Type B pancreatic cell (in vitro differentiated cells): Measurements from ENCODE around the gene AEBP2. TPM values are rescaled to one million over a fixed set of nuclear protein-coding genes. Genes with fewer than 3 reads are reported as not detected.
A peak's percentile ranks its signal among the peaks of the same experiment; 100 is the strongest.
"Not testable (repeated sequence)": the region's sequence is repeated elsewhere in the genome, so short reads cannot be mapped to it uniquely, and the experiment has no call there.

Source experiments
- DNase-seq: peaks from one replicate; pipeline ENCODE4 v3.0.0; 2021; ENCODE audit warnings: mixed read lengths; ENCODE audit not compliant: unreplicated experiment; ENCODE audit errors: extremely low spot score
- H3K27ac Mint-ChIP-seq: 2 replicates; pipeline ENCODE4 v1.8.0; 2021; ENCODE audit warnings: mild to moderate bottlenecking, mixed read lengths
- H3K27me3 Mint-ChIP-seq: 2 replicates; pipeline ENCODE4 v1.8.0; 2021; ENCODE audit warnings: mixed read lengths
- H3K36me3 Mint-ChIP-seq: 2 replicates; pipeline ENCODE4 v1.8.0; 2021; ENCODE audit warnings: mixed read lengths
- H3K4me1 Mint-ChIP-seq: one replicate; pipeline ENCODE4 v1.8.0; 2021; ENCODE audit warnings: mixed read lengths; ENCODE audit not compliant: unreplicated experiment
- H3K4me3 Mint-ChIP-seq: 2 replicates; pipeline ENCODE4 v1.8.0; 2021; ENCODE audit warnings: mild to moderate bottlenecking, mixed read lengths
- H3K9me3 Mint-ChIP-seq: 2 replicates; pipeline ENCODE4 v1.8.0; 2021; ENCODE audit warnings: mixed read lengths
- total RNA-seq: library from RNA; stranded (reverse); gene quantifications from 2 replicates; pipeline ENCODE4 v1.2.1, GENCODE V29; 2021; ENCODE audit warnings: low replicate concordance
- TF ChIP-seq, protein P1 (sequence below): fragments of 200-600 bp; sonication (generic); conservative IDR thresholded peaks from 2 replicates; pipeline ENCODE4 v1.5.0; 2021; ENCODE audit warnings: antibody characterized with exemption, mild to moderate bottlenecking

Gene AEBP2
- total RNA-seq, 1 donor from 2014 or later = 45.8 TPM

DNA sequence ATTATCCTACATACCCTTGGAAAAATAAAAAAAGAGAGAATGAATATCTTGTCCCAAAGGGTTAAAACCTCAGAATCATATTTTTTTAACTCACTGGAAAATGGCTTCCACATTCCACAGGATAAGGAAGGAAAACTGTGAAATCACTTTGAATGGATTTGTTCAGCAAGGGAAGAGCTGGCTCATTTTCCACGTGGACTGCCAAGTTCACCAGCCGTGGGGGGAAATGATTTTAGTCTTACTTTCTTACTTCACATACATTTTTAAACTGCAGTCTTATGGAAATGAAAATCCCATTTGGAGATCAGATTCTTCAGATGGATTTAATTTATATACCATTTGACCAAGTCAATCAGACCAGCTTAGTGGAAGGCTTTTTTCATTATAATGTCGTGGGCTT, 29.9 kb upstream of the AEBP2 start:
- Mint-ChIP-seq H3K36me3 (no peaks in the 10 kb centered on the region), H3K4me1 (peaks cover 16% of the 10 kb centered on the region), H3K27ac (no peak overlapping the region), H3K9me3 (no peaks in the 10 kb centered on the region), H3K4me3 (no peak overlapping the region), H3K27me3 (peaks cover 7% of the 10 kb centered on the region)
- DNase-seq = no peak
- TF ChIP-seq, protein P1, sequence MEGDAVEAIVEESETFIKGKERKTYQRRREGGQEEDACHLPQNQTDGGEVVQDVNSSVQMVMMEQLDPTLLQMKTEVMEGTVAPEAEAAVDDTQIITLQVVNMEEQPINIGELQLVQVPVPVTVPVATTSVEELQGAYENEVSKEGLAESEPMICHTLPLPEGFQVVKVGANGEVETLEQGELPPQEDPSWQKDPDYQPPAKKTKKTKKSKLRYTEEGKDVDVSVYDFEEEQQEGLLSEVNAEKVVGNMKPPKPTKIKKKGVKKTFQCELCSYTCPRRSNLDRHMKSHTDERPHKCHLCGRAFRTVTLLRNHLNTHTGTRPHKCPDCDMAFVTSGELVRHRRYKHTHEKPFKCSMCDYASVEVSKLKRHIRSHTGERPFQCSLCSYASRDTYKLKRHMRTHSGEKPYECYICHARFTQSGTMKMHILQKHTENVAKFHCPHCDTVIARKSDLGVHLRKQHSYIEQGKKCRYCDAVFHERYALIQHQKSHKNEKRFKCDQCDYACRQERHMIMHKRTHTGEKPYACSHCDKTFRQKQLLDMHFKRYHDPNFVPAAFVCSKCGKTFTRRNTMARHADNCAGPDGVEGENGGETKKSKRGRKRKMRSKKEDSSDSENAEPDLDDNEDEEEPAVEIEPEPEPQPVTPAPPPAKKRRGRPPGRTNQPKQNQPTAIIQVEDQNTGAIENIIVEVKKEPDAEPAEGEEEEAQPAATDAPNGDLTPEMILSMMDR = no peak

GRCh38 chr12:19410211-19410610, 29.1 kb upstream of the AEBP2 start:
- peak overlapping the region; percentile 8 for H3K27ac Mint-ChIP-seq
- peaks cover 7% of the 10 kb centered on the region for H3K27me3 Mint-ChIP-seq
- no peaks in the 10 kb centered on the region for H3K9me3 Mint-ChIP-seq
- peaks cover 16% of the 10 kb centered on the region for H3K4me1 Mint-ChIP-seq
- no peak for DNase-seq
- H3K4me3 Mint-ChIP-seq = no peak overlapping the region
- no peaks in the 10 kb centered on the region for H3K36me3 Mint-ChIP-seq
- TF ChIP-seq, protein P1 = no peak

GRCh38 chr12:19410629-19411185, 28.6 kb upstream of the AEBP2 start:
- DNase-seq = no peak
- H3K4me1 Mint-ChIP-seq = peaks cover 16% of the 10 kb centered on the region
- TF ChIP-seq, protein P1 = no peak
- H3K9me3 Mint-ChIP-seq = no peaks in the 10 kb centered on the region
- no peaks in the 10 kb centered on the region for H3K36me3 Mint-ChIP-seq
- H3K27me3 Mint-ChIP-seq = peaks cover 7% of the 10 kb centered on the region
- no peak overlapping the region for H3K27ac Mint-ChIP-seq
- no peak overlapping the region for H3K4me3 Mint-ChIP-seq

- peaks cover 7% of the 10 kb centered on the region for H3K27me3 Mint-ChIP-seq
- TF ChIP-seq, protein P1 = no peak
- no peaks in the 10 kb centered on the region for H3K36me3 Mint-ChIP-seq
- H3K4me1 Mint-ChIP-seq = peaks cover 16% of the 10 kb centered on the region
- H3K4me3 Mint-ChIP-seq = no peak overlapping the region
- H3K9me3 Mint-ChIP-seq = no peaks in the 10 kb centered on the region
- DNase-seq = no peak
- no peak overlapping the region for H3K27ac Mint-ChIP-seq
These were observed 27.8 kb upstream of the AEBP2 start for GRCh38 chr12:19411234-19412204.

DNA sequence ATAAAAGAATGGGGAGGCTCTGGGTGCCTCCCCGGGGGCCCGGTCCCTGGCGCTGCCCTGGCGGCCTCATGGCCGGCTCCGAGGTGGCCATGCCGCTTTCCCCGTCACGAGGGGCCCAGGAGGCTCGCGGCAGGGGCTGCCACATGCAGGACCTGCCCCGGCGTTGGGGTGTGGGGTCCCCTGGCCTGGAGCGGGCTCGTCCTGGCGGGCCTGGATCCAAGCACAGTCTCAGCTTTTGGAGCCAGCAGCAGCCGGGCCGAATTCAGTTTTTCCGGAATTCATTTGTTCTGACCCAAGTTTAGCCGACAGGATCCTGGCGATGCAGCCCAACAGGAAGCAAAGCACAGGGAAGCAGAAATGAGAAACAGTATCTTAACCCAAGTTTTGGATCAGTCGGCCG, 26.4 kb upstream of the AEBP2 start:
- Mint-ChIP-seq H3K9me3 (no peaks in the 10 kb centered on the region), H3K27ac (no peak overlapping the region), H3K36me3 (no peaks in the 10 kb centered on the region), H3K4me3 (no peak overlapping the region), H3K4me1 (peaks cover 16% of the 10 kb centered on the region), H3K27me3 (peaks cover 7% of the 10 kb centered on the region)
- no peak for DNase-seq
- TF ChIP-seq, protein P1 = no peak

DNA sequence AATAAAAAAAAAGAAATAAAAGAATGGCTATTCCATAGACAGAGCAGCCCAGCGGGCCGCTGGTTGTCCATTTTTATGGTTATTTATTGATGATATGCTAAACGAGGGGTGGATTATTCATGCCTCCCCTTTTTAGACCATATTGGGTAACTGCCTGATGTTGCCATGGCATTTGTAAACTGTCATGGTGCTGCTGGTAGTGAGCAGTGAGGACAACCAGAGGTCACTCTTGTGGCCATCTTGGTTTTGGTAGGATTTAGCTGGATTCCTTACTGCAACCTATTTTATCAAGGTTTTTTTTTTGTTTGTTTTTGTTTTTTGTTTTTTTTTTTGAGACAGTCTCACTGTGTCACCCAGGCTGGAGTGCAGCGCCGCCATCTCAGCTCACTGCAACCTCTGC, 25.7 kb upstream of the AEBP2 start:
- DNase-seq, H3K27ac Mint-ChIP-seq, H3K27me3 Mint-ChIP-seq, H3K9me3 Mint-ChIP-seq, H3K36me3 Mint-ChIP-seq, H3K4me3 Mint-ChIP-seq: not testable (repeated sequence)
- peaks cover 16% of the 10 kb centered on the region for H3K4me1 Mint-ChIP-seq
